ENCODE measurements around the gene IRF3. TPM values are rescaled to one million over a fixed set of nuclear protein-coding genes. Genes with fewer than 3 reads are reported as not detected.
"Not testable (repeated sequence)": the region's sequence is repeated elsewhere in the genome, so short reads cannot be mapped to it uniquely, and the experiment has no call there.

The IRF3 gene
- polyA plus RNA-seq, 3 donors, result 45.8 to 76.0 (median 56.6) TPM

- 48 to 63% (median 55%) methylated on average over 24 of the region's 24 CpGs for WGBS, 3 donors
- H3K27ac ChIP-seq (ENCODE audit: low read depth, low read length), result no peak overlapping the region
Measured at GRCh38 chr19:49635530-49636232, 30.0 kb downstream of the IRF3 start.

- H3K27ac ChIP-seq (ENCODE audit: low read depth, low read length), result not testable (repeated sequence)
- 66 to 78% (median 78%) methylated on average over 9 of the region's 9 CpGs for WGBS, 3 donors
Measured at GRCh38 chr19:49633273-49633672, 32.4 kb downstream of the IRF3 start.

GRCh38 chr19:49632576-49632975 lies 33.1 kb downstream of the IRF3 start:
- 96 to 97% (median 97%) methylated on average over 5 of the region's 5 CpGs for WGBS, 3 donors

GRCh38 chr19:49631610-49632192 lies 34.0 kb downstream of the IRF3 start:
- 85 to 91% (median 90%) methylated on average over 19 of the region's 19 CpGs for WGBS, 3 donors

More at GRCh38 chr19:49632576-49632975, 33.1 kb downstream of the IRF3 start:
- H3K27ac ChIP-seq (ENCODE audit: low read depth, low read length), result no peak overlapping the region

GRCh38 chr19:49631014-49631588 lies 34.6 kb downstream of the IRF3 start:
- 18 to 42% (median 30%) methylated on average over 9 of the region's 9 CpGs for WGBS, 3 donors
- H3K27ac ChIP-seq (ENCODE audit: low read depth, low read length), result no peak overlapping the region

More at GRCh38 chr19:49631610-49632192, 34.0 kb downstream of the IRF3 start:
- no peak overlapping the region for H3K27ac ChIP-seq (ENCODE audit: low read depth, low read length)

GRCh38 chr19:49629659-49630058 lies 36.0 kb downstream of the IRF3 start:
- WGBS, 3 donors, result 88 to 91% (median 88%) methylated on average over 9 of the region's 9 CpGs
- H3K27ac ChIP-seq (ENCODE audit: low read depth, low read length), result no peak overlapping the region

GRCh38 chr19:49626226-49626625 lies 39.4 kb downstream of the IRF3 start:
- WGBS, 3 donors, result 69 to 90% (median 88%) methylated on average over 11 of the region's 11 CpGs

GRCh38 chr19:49624967-49625910 lies 40.4 kb downstream of the IRF3 start:
- no peak overlapping the region for H3K27ac ChIP-seq (ENCODE audit: low read depth, low read length)
- 79 to 86% (median 82%) methylated on average over 24 to 27 of the region's 27 CpGs for WGBS, 3 donors

More at GRCh38 chr19:49626226-49626625, 39.4 kb downstream of the IRF3 start:
- no peak overlapping the region for H3K27ac ChIP-seq (ENCODE audit: low read depth, low read length)

- 90 to 93% (median 92%) methylated on average over 13 of the region's 13 CpGs for WGBS, 3 donors
- H3K27ac ChIP-seq (ENCODE audit: low read depth, low read length), result not testable (repeated sequence)
Measured at GRCh38 chr19:49617860-49618259, 47.8 kb downstream of the IRF3 start.

- WGBS, 3 donors, result 91 to 93% (median 92%) methylated on average over 7 of the region's 7 CpGs
- H3K27ac ChIP-seq (ENCODE audit: low read depth, low read length), result no peak overlapping the region
Measured at GRCh38 chr19:49616945-49617344, 48.7 kb downstream of the IRF3 start.

- WGBS, 3 donors, result 98 to 99% (median 98%) methylated on average over 7 of the region's 7 CpGs
- H3K27ac ChIP-seq (ENCODE audit: low read depth, low read length), result no peak overlapping the region
Measured at GRCh38 chr19:49616532-49616931, 49.1 kb downstream of the IRF3 start.

- no peak overlapping the region for H3K27ac ChIP-seq (ENCODE audit: low read depth, low read length)
- 96 to 98% (median 96%) methylated on average over 22 to 23 of the region's 23 CpGs for WGBS, 3 donors
Measured at GRCh38 chr19:49615861-49616260, 49.8 kb downstream of the IRF3 start.

- H3K27ac ChIP-seq (ENCODE audit: low read depth, low read length), result no peak overlapping the region
- 72 to 87% (median 72%) methylated on average over 19 of the region's 19 CpGs for WGBS, 3 donors
Measured at GRCh38 chr19:49614096-49614833, 51.4 kb downstream of the IRF3 start.

GRCh38 chr19:49613374-49613773 lies 52.3 kb downstream of the IRF3 start:
- 36 to 79% (median 75%) methylated on average over 4 of the region's 4 CpGs for WGBS, 3 donors
- H3K27ac ChIP-seq (ENCODE audit: low read depth, low read length), result no peak overlapping the region

Data from adipose tissue (tissue), 3 donors.